ENCODE measurements around the gene ADAMTS13. TPM values are rescaled to one million over a fixed set of nuclear protein-coding genes. Genes with fewer than 3 reads are reported as not detected.

The ADAMTS13 gene
- total and polyA plus RNA-seq, 11 donors, result 0.64 to 5.8 (median 2.7) TPM

DNA sequence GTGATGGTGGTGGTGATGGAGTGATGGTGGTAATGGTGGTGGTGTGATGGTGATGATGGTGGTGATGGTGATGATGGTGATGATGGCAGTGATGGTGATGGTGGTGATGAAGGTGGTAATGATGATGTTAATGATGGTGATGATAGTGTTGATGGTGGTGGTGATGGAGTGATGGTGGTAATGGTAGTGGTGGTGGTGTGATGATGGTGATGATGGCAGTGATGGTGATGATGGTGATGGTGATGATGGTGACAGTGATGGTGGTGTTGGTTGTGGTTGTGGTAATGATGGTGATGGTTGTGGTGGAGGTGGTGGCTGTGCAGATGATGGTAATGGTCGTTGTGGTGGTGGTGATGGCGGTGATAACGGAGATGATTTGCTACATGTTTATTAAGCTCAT is 38.7 kb upstream of the ADAMTS13 start:
- ATAC-seq, result no peak
- TF ChIP-seq, protein P1, sequence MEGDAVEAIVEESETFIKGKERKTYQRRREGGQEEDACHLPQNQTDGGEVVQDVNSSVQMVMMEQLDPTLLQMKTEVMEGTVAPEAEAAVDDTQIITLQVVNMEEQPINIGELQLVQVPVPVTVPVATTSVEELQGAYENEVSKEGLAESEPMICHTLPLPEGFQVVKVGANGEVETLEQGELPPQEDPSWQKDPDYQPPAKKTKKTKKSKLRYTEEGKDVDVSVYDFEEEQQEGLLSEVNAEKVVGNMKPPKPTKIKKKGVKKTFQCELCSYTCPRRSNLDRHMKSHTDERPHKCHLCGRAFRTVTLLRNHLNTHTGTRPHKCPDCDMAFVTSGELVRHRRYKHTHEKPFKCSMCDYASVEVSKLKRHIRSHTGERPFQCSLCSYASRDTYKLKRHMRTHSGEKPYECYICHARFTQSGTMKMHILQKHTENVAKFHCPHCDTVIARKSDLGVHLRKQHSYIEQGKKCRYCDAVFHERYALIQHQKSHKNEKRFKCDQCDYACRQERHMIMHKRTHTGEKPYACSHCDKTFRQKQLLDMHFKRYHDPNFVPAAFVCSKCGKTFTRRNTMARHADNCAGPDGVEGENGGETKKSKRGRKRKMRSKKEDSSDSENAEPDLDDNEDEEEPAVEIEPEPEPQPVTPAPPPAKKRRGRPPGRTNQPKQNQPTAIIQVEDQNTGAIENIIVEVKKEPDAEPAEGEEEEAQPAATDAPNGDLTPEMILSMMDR (IDR thresholded peaks at IDR 0.05), result no peak
- no peak for TF ChIP-seq POLR2A (IDR thresholded peaks at IDR 0.05)

DNA sequence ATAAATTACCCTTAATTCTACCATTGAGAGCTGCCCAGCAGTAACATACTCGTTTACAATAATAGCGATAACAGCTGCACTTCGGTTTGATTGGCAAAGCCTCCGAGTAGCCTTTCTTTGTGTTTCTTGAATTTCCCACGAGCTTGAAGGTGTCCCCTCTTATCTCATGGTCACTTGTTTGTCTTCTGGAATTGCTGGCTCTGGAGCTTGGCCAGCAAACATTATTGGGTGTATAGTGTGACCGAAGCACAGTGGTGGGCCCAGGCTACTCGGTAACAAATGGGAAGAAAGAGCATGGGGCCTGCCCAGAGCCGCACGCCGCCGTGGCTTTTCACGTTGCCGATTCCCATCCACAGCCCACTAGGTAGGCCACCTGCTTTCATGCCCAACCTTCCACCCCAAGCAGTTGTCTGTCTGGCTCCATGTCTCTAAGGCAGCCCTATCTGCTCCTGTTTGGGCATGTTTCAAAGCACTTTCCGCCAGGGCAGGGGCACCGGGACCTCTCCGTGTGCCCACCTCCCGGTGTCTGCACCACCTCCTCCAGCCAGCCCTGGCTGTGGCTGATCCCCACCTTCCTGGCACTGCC is 37.3 kb upstream of the ADAMTS13 start:
- Histone ChIP-seq H3K9me3 (no peaks in the 10 kb centered on the region), H3K27me3 (no peaks in the 10 kb centered on the region), H3K4me3 (no peak overlapping the region), H3K4me1 (no peaks in the 10 kb centered on the region), H3K36me3 (no peaks in the 10 kb centered on the region), H3K27ac (no peak overlapping the region)
- 81 to 91% (median 88%) methylated on average over 17 of the region's 17 CpGs for WGBS, 4 donors
- ATAC-seq (no peak), DNase-seq (peak in 1 of 5 donors; percentile 30)
- TF ChIP-seq, protein P1 (IDR thresholded peaks at IDR 0.05), result no peak
- no peak for TF ChIP-seq POLR2A (IDR thresholded peaks at IDR 0.05)
- intact Hi-C loops (cut with DNase I), result no loop called here

More for the DNA sequence above, 38.7 kb upstream of the ADAMTS13 start:
- no peak for DNase-seq
- intact Hi-C loops (cut with DNase I), result no loop called here
- H3K4me3 ChIP-seq, result no peak overlapping the region
- no peak overlapping the region for H3K27ac ChIP-seq
- H3K9me3 ChIP-seq, result no peaks in the 10 kb centered on the region
- H3K27me3 ChIP-seq, result no peaks in the 10 kb centered on the region
- WGBS, 4 donors, result 89 to 96% (median 93%) methylated on average over 3 of the region's 3 CpGs
- no peaks in the 10 kb centered on the region for H3K4me1 ChIP-seq
- H3K36me3 ChIP-seq, result no peaks in the 10 kb centered on the region

DNA sequence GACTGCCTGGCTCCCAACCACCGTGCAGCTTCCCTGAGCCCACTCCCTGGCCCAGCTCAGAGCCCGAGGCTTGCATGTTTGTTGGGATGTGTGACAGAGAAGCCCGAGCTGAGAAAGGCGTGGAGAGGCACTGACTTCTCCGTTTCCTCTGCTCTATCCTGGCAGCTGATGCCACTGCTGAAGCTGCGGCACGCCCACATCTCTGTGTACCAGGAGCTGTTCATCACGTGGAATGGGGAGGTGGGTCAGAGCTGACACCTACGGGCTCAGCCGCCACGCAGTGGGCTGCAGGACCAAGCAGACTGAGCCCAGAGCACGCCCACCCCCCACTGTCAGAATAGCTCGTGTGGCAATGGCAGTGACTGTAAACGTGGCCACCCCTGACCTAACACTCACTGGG is 36.7 kb upstream of the ADAMTS13 start:
- Histone ChIP-seq H3K4me1 (no peaks in the 10 kb centered on the region), H3K36me3 (no peaks in the 10 kb centered on the region), H3K9me3 (no peaks in the 10 kb centered on the region), H3K27ac (no peak overlapping the region), H3K4me3 (no peak overlapping the region), H3K27me3 (no peaks in the 10 kb centered on the region)
- ATAC-seq (no peak), DNase-seq (no peak)
- 86 to 90% (median 87%) methylated on average over 13 to 14 of the region's 14 CpGs for WGBS, 4 donors
- TF ChIP-seq, protein P1 (IDR thresholded peaks at IDR 0.05), result no peak
- TF ChIP-seq POLR2A (IDR thresholded peaks at IDR 0.05), result no peak
- intact Hi-C loops (cut with DNase I), result no loop called here

DNA sequence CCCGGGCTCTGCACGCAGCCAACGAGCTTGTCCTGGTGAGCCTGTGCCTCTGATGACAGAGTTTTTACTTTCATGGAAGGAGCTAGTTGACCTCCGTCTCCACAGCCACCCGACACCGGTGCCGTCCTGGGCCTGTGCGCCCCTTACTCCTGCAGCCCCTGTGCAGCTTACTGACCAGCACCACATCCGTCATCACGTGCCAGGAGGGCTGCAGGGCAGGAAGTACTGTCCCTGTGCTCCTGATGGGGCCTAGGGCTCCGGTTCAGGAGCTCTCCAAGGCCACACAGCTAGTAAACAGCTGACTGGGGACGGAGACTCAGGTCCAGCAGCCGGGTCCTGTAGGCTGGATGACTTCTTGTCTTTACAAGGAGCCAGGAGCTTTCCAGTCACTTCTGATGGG is 35.8 kb upstream of the ADAMTS13 start:
- 78 to 99% (median 80%) methylated on average over 8 to 13 of the region's 13 CpGs for WGBS, 4 donors
- no peaks in the 10 kb centered on the region for H3K36me3 ChIP-seq

More for the DNA sequence above, 35.8 kb upstream of the ADAMTS13 start:
- DNase-seq, result no peak
- Histone ChIP-seq H3K4me1 (no peaks in the 10 kb centered on the region), H3K9me3 (no peaks in the 10 kb centered on the region), H3K27me3 (peaks cover 0 to 4% (median 0%) of the 10 kb centered on the region in 9 donors), H3K27ac (no peak overlapping the region), H3K4me3 (no peak overlapping the region)
- TF ChIP-seq POLR2A (IDR thresholded peaks at IDR 0.05), result no peak
- TF ChIP-seq, protein P1 (IDR thresholded peaks at IDR 0.05), result no peak
- intact Hi-C loops (cut with DNase I), result no loop called here
- ATAC-seq, result no peak

Data from heart left ventricle (tissue), 16 donors.